Dedifferentiated amniotic fluid mesenchymal stem cell (primary cell): ENCODE measurements around the gene SRP72.

ENCODE experiments used
- DNase-seq: peaks from one replicate; pipeline ENCODE4 v3.0.0-alpha.2; 2016; ENCODE audit errors: extremely low spot score

SRP72 gene

GRCh38 chr4:56465599-56466295 is 1.7 kb upstream of the SRP72 start:
- no peak for DNase-seq

GRCh38 chr4:56466296-56466761 is 1.1 kb upstream of the SRP72 start:
- peak; percentile 25 for DNase-seq

GRCh38 chr4:56466910-56467283 is 520 bp upstream of the SRP72 start:
- no peak for DNase-seq

- no peak for DNase-seq
Measured at GRCh38 chr4:56468097-56468422, 643 bp downstream of the SRP72 start.

GRCh38 chr4:56469489-56470210 is 2.2 kb downstream of the SRP72 start:
- DNase-seq = no peak

- DNase-seq = no peak
Measured at GRCh38 chr4:56475917-56476316, 8.5 kb downstream of the SRP72 start.

GRCh38 chr4:56477192-56477702 is 9.8 kb downstream of the SRP72 start:
- DNase-seq = no peak

GRCh38 chr4:56480691-56481090 is 13.3 kb downstream of the SRP72 start:
- no peak for DNase-seq

GRCh38 chr4:56496241-56496640 is 28.8 kb downstream of the SRP72 start:
- DNase-seq = no peak

GRCh38 chr4:56505269-56506130 is 38.1 kb downstream of the SRP72 start, which contains the start of gene ARL9:
Gene ARL9 (plus strand): TSS chr4:56505791. CDS start chr4:56505863, 72 bp downstream.
- DNase-seq = no peak

- no peak for DNase-seq
Measured at GRCh38 chr4:56511098-56511497, 43.7 kb downstream of the SRP72 start.

GRCh38 chr4:56512166-56512565 is 44.7 kb downstream of the SRP72 start:
- no peak for DNase-seq

GRCh38 chr4:56513517-56513916 is 46.1 kb downstream of the SRP72 start:
- DNase-seq = no peak

GRCh38 chr4:56530269-56531148 is 63.1 kb downstream of the SRP72 start:
- DNase-seq = peak; percentile 30

GRCh38 chr4:56531149-56531770 is 63.8 kb downstream of the SRP72 start:
- DNase-seq = no peak

- DNase-seq = no peak
Measured at GRCh38 chr4:56531823-56532222, 64.4 kb downstream of the SRP72 start.

GRCh38 chr4:56532239-56532638 is 64.8 kb downstream of the SRP72 start:
- no peak for DNase-seq

GRCh38 chr4:56535915-56536314 is 68.5 kb downstream of the SRP72 start:
- DNase-seq = no peak

- DNase-seq = no peak
Measured at GRCh38 chr4:56537147-56537546, 69.7 kb downstream of the SRP72 start.

GRCh38 chr4:56540826-56541225 is 73.4 kb downstream of the SRP72 start:
- no peak for DNase-seq
